HuH-7 (cell line): ENCODE measurements around the gene AP1G2.

Experiments
- DNase-seq: peaks from one replicate; pipeline ENCODE4 v3.0.0; 2011; ENCODE audit warnings: low spot score

The AP1G2 gene

DNA sequence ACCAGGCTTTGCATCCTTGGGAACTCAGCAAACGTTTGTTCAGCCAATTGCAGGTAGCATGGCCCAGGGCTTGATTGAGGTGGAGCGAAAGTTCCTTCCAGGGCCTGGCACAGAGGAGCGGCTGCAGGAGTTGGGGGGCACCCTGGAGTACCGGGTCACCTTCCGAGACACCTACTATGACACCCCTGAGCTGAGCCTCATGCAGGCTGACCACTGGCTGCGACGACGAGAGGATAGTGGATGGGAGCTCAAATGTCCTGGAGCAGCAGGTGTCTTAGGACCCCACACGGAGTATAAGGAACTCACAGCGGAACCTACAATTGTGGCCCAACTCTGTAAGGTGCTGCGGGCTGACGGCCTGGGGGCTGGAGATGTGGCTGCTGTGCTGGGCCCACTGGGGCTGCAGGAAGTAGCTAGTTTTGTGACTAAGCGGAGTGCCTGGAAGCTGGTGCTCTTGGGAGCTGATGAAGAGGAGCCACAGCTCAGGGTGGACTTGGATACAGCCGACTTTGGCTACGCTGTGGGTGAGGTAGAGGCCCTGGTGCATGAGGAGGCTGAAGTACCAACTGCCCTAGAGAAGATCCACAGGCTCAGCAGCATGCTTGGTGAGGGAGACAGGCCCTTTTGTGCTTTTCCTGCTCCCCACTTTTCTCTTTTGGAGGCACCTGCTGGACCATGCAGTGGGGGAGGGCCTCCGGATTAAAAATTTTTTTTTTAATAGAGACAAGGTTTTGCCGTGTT, 10.7 kb downstream of the AP1G2 start:
- no peak for DNase-seq

DNA sequence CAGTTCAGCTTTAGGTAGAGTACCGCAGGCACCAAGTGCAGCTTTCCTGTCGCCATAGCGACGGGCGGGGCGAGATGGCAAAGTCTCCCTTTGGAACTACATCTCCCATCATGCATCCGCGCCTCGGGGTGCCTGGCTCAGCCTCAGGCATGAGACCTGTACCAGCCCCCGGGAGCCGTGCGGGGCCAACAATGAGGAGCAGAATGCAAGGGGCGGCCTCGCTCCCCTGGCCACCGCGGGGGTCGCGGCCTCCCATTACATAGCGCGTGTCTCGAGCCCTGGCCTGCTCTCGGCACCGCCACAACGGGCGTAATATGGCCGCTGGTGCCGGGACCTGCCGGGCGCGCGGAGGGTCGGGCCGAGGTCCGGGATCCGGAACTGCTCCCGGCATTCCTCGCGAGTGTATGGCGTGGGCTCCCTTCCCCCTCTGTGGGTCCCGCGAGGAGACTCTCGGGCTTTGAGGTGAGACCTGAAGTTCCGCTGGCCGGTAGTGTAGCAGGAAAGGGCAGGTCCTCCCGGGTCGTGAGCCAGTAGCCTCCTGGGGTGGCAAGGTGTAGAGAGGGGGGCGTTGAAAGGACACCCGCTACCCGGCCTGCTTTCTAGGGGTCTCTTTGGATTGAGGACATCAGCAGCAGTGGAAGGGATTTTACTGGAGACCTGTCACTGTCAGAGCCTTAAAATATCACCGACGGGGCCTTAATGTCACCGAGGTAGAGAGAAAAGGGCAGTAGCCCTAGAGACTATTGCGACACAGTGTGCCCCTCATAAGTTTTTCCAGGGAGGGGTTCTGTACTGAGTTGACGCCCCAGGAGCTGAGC, 11.5 kb downstream of the AP1G2 start, which contains the start of gene THTPA:
TSS of gene THTPA (plus strand) at position 390 of the 818 bp plus-strand sequence. CDS start 487 bp downstream, outside the sequence.
- peak; percentile 95 for DNase-seq

DNA sequence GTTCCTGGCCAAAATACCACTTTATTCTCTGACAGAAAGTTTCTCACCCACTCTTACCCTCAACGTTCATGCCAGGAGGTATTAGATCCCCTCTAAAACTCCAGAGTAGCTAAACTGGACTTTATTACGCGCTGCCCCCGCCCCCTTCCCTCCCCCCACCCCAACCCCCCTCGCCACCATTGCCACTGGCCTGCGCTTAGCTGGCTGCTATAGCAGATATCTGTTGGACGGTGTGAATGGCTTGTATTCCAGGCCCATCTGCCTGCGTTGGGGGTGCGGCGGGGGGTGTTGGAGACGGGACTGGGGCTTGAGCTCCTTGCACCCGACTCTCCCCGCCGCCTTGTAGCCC, 12.1 kb downstream of the AP1G2 start:
- no peak for DNase-seq

DNA sequence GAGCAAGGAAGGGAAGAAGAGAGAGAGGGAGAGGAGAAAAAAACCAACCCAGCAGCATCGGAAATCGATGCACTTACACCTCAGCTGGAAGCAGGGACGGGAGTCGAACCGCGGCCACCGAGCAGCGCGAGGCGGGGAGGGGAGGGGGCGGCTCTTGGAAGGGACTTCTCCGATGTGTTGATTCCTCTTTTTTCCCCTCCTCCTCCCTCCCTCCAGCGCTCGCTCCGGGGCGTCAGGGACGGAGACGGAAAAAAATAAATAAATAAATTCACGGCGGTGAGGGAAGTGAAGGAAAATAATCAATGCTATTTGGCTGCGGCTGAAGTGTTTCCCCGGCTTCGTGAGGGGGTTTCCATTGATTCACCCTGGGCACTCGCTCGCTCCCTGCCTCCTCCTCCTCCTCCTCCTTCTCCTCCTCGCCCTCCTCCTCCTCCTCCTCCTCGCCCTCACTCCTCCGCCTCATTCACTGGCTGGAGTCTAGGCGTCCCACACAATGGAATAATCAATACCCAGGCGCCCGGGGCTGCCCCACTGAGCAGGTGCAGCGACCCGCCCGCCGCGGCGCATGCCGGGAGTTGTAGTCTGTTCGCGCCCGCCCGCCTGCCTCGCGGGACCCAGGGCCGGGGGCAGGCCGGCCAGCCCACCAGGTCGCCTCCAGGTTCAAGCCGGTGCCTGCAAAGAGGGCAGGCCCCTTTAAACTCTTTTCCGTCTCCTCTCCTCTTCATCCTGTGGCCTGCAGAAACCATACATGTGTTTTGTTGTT, 16.1 kb downstream of the AP1G2 start, which contains the start of gene ZFHX2:
TSS of gene ZFHX2 (minus strand) at position 500 of the 763 bp plus-strand sequence. CDS start 16,440 bp downstream, outside the sequence.
- DNase-seq, result peak; percentile 95

DNA sequence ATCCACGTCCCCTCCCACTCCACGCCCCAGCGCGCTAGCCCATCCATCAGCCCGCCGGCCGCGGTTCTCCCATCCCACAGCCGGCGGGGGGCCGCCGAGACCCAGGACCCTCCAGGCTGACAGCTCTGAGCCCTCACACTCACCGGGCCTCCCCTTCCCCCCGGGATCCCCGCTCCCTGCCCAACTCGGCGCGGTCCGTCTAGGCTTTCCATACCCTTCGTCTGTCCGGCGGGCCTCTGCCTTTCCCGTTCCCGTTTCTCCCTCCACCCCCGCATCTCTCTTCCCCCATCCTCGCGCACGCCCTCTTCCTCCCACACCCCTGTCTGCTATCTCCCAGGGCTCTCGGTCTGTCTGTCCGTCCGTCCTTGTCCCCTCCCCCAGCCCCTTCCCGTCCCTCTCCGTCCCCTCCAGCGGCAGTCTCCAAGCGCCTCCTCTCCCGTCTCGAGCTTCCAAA, 16.8 kb downstream of the AP1G2 start:
- DNase-seq, result no peak

DNA sequence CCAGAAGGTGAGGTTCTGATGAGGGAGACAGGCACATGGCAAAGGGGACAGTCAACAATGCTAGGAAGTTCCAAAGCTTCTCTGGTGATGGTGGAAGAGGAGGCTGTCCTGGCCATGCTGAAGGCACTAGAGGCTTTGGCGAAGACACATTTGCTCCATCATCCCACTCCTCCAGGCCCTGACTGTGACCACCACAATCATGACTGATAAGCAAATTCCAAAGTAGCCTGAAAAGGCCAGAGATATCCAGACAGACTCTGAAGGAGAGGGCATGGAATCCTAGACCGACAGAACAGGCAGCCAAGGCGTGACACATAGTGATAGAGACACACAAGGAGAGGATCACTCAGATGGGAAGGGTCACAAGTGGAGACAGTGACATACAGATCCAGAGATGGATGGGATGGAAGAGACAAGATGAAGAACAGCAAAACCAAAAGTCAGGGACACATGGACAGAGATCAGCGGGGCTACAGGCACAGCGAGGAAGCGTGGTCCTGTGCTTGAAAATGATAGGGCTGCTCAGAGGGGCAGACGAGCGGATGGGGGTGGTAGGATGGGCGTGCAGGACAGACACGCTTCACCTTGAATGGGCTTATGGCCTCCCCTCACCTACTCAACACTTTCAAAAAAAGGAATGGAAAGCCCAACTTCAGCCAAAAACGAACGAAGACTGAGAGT, 17.3 kb downstream of the AP1G2 start:
- no peak for DNase-seq

DNA sequence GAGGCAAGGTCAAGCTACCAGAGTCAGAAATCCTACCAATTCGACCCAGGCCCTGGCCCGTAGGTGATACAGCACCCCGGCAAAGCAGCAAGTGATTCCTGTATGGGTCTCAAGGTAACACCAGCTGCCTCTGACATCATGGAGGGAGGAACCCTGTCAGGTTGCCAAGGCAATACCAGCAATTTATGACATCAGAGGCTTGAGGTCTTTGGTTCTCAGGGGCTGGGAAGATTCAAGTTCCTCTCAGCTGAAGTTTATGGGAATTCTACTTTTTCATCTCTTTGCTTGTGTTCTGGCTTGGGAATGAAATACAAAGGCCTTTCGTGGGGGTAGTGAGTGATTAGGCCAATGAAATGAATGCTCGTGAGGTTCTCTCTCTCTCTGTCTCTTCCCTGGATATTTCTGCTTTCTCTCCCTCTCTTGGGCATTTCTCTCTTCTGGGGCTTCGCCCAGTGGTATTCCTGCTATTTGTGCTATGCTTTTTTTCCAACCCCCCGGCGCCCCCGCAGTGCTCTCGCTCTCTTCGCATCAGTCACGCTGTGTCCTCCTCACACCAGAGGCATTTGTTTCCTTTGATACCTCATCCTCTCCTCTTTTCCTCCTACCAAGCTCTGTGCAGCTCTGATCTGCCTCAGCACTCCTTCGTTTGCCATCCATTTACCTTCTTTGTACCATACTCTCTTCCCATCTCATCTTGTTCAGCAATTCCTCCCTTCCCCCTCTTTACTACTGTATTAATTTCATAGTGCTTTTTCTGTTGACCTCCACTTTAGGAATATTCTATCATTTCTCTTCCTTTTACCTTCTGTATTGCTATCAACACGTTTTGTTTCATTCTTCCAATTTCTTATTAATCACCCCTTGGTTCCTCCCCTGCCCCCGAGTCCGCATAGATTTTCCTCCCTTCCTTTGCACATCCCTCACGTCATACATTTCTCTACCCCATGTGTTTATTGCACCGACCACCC, 19.0 kb downstream of the AP1G2 start:
- DNase-seq, result no peak

DNA sequence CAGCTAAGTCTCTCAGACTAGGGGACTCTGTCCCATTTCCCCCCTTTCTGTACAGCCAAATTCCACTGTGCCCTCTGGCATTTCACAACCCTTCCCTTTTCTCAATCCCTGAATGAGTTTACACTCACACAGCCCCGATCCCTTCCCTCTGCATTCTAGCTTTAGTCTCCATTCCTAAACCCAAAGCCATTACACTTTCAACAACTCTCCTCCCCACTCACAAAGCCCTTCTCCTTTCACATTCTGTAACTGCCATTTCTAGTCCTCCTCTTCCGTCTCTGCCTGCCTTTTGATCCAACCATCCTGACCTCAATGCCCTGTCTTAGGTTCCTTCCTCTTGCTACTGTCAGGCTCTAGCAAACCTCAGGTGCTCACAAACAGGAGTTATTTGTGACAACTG, 19.7 kb downstream of the AP1G2 start:
- DNase-seq, result no peak

DNA sequence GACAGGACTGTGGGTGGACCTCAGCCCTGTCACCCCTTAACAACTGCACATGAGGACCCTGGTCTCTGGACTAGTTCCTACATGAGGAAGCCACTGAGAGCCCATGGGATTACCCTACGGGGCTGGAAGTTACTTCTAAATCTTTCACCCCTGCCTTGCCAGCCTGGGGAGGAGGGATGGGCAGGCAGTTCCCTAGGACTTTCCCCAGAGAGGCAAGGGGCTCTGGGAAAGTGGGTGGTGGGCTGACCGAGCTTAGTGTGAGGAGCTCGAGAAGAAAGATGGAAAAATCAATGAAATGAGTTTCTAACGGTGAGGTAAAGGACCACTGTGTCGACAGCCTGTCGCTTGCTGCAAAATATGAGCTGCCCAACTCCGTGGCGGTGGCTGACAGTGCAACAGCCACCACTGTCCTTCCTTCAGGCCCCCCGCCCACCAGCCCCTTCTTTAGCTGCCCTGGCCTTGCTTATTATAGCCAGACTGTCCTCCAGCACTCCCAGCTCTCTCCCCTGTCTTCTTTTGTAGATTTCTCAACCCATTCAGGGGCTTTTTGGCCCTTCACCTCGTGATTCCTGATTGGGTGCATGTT, 21.0 kb downstream of the AP1G2 start:
- no peak for DNase-seq

DNA sequence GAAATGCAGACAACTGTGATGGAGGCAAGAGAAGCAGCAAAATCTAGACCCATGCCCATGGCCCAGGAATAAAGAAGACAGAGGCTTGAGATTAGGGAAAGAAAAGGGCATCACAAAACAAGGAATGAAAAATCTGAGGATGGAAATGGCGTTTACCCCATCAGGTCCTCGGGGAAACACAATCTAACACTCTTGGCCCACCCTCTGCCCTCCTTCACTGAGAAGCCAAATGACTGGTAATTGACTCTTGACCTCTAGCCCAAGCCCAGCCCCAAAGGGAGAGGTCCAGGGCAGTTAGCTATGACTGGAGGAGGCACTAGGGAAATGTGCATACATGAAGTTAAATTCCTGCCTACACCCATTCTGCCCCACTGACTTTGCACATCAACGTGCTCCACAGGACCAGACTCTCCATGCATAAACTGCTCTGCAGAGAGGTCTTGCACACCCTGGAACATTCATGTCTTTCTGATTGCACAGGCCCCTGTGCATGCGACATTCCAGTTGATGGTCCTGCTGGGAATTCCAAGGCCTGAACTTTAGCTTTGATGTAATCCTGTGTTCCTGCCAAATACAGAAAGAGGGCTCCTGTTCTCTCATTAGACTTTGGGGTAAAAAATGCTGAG, 21.7 kb downstream of the AP1G2 start:
- DNase-seq, result no peak

DNA sequence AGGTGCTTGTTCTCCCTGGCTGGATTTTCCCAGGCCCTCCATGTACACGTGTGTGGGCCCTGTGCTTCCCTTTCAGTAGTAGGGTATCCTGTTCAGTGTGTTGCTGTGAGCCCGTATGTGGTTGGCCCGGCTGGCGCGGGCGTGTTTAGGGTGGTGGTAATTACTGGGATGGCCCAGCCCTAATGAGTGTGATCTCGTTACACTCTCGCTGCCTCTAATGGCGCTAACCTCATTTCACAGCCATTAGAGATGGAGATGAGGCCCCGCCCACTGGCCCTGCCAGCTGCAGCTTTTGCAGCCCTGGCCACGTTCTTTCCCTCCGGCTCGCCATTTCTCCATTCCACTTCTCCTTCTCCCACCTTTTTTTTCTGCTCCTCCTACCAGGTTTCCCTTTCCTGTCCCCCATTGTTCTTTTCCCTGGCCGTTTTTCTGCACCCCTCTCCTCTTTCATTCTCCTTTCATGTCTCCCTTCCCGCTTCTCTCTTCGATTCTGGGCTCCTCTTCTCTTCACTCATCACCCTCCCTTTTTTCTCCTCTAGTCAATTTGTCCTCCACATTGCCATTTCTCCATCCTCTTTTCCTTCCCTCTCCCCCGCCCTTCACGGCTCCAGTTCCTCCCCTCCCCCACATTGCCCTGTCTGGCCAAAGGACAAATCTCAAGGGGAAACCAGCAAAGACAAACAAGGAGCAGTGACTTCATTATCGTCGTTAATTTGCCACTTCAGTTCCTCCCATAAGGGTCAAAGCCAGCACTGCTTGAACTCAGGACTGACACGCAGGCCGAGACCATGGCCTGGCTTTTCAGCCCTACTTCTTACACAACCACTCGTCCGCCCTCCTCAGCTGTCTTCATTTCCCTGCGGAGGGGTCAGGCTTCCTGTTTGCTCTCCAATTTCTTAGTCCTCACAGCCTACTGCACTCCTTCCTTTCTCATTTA, 22.8 kb downstream of the AP1G2 start:
- DNase-seq, result no peak

DNA sequence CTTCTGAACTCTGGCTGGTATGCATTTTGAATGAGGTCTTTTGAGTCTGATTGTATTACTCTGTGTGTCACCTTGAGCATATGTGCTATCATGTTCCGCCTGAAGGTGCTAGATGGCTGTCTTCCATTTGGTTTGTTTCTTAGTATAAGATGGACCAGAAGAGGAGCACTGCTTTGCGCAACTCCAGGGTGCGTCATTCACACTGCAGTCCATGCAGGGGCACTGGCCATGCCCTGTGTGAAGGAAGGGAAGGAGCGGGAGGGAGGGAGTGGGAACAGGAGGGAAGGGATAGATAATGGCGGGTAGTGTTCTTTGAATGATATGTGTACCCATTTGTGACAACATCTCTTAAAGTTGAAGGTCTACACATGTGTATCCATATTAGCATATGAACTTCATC, 24.2 kb downstream of the AP1G2 start:
- no peak for DNase-seq

DNA sequence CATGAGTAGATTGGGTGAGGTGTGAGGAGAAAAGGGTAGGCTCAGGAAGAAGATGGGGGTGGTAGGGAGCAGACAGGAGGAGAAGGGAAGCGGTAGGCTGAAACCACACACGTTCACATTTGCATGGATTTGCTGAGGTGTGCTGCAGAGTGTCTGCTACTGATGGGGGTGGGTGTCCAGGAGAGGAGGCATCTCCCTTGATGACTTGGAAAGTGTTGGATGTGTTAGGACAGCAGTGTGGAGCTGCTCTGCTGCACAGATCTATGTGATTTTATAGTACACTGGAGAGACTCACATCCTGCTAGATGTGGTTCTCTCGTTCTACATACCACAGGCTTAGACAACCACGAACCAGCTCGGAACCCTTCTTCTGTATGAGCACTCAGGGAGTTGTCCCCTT, 25.3 kb downstream of the AP1G2 start:
- DNase-seq, result no peak

DNA sequence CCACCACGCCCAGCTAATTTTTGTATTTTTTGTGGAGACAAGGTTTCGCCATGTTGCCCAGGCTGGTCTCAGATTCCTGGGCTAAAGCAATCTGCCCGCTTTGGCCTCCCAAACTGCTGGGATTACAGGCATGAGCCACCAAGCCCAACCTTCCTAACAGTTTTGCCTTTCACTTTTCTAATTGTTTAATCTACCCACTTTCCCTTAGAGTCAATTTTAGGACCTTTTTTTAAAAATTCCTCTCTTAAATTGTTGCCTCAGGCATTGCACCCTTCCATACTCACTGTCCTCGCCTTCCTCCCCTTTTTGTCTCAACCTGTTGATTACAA, 27.5 kb downstream of the AP1G2 start:
- DNase-seq, result no peak

DNA sequence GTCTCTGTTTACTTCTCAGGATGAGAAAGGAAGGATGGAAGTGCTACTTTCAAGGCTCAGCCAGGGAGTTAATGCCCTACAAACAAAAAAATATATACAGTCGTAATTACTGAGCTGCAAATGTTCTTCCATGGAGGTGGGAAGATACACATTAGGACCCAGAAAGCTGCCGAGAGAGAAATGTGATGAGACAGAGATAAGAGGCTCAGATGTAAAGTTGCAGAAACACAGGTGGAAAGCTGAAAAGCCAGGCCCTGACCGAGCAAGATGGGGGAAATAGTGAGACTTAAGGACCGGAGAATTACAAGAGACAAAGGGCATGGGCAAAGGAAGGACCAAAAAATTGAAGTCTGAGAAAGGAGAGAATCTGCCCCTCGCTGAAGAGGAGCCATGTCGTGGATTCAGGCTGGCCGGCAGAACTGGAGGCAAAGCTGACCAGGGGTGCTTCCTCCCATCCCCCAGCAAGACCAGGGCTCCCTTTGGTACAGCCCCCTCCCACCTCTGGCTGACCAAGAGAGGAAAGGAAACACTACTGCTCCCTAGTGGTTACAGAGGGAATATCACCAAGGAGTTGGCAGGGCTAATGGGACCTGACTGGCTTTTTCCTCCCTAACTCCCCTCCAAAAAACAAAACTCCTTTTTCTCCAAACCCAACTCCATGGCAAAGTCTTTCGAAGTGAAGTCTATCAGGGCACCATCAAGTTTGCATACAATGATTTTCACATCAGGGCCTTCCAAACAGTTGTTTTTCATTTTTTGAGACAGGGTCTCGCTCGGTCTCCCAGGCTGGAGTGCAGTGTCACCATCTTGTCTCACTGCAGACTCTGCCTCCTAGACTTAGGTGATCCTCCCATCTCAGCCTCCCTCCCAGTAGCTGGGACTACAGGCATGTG, 28.1 kb downstream of the AP1G2 start:
- DNase-seq, result peak; percentile 81

DNA sequence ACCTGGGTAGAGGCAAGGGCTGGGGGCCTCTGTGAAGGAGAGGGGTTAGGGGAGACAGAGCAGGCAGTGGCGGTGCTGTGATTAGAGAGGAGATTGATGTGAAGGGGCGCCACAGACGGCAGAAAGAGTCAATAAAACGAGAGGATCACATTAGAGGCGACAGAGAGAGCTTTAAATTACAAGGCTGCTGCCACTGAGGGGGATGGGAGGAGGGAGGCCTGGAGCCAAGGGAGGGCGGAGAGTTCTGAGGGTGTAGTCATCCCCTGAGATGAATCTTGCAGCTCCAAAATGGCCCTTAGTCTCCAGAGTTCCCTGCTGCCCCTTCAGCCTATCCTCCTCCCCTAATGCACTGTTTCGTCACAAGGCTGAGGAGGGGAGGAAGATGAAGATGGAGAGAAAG, 28.8 kb downstream of the AP1G2 start:
- DNase-seq, result no peak

DNA sequence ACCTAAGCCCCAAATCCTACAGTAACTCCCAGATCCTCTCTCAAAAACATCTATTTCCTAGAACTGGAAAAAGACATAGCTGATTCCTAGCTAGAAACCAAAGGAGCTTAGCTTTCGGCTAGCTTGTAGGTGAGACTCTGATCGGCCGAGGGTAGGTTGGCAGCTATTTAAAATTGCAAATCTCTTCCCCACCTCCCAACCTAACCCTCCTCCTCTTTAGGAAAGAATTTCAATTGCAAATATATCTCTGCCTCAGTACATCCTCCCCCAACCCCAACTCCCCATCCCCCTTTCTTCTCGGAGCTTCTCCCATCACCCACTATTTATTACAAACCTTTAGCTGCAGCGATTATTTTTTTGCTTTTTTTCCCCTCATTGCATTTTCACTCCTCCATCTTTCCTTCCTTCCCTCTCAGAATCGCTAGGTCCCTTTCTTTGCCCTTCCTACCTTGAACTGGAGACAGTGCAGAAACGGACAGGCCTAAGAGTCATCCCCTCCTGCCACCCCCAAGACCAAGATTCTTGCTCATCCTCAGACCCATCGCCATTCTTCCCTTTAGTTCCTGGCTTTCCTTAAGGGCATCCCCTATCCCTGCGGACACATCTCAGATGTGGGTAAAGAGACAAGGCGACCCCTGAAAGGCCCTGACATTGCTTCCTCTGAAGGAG, 29.4 kb downstream of the AP1G2 start:
- DNase-seq, result no peak
